HG03039 (cell line): ENCODE measurements around the gene ZNF471.

Experiments
- ATAC-seq: cut with Tn5 transposase; IDR thresholded peaks from one replicate; pipeline ENCODE4 v1.9.1; 2021; ENCODE audit warnings: mild to moderate bottlenecking, moderate library complexity; ENCODE audit not compliant: unreplicated experiment

ZNF471 gene

GRCh38 chr19:56572589-56572988 lies 64.9 kb downstream of the ZNF471 start:
- ATAC-seq = no peak

- ATAC-seq = no peak
Measured at GRCh38 chr19:56573914-56574313, 66.3 kb downstream of the ZNF471 start.

DNA sequence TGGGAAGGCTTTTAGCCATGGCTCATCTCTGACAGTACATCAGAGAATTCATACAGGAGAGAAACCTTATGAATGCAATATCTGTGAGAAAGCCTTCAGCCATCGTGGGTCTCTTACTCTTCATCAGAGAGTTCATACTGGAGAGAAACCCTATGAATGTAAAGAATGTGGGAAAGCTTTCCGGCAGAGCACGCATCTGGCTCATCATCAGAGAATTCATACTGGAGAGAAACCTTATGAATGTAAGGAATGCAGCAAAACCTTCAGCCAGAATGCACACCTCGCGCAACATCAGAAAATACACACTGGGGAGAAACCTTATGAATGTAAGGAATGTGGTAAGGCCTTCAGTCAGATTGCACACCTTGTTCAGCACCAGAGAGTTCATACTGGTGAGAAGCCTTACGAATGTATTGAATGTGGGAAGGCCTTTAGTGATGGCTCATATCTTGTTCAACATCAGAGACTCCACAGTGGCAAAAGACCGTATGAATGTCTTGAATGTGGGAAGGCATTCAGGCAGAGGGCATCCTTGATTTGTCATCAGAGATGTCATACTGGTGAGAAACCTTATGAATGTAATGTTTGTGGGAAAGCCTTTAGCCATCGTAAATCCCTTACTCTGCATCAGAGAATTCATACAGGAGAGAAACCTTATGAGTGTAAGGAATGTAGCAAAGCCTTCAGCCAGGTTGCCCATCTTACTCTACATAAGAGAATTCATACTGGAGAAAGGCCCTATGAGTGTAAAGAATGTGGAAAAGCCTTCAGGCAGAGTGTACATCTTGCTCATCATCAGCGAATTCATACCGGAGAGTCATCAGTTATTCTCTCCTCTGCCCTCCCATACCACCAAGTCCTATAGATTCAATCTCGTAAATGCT lies 70.3 kb downstream of the ZNF471 start:
- ATAC-seq = no peak
